Measurements from ENCODE around the gene CFAP77. TPM values are rescaled to one million over a fixed set of nuclear protein-coding genes. Genes with fewer than 3 reads are reported as not detected.
A peak's percentile ranks its signal among the peaks of the same experiment; 100 is the strongest.

CFAP77 gene
- total RNA-seq, 1 experiment from 2014 or later: 1.6 TPM

GRCh38 chr9:132582276-132582785, 172.3 kb downstream of the CFAP77 start, which contains the start of gene BARHL1:
Gene BARHL1 (plus strand): TSS chr9:132582606. CDS start chr9:132582798, 192 bp downstream.
- no peak for DNase-seq
- Histone ChIP-seq H3K4me3 (ENCODE audit: insufficient read depth, low read depth, low read length) (peak within 1 kb of the TSS; percentile 17; the same call in 1 of the 2 replicates), H3K27me3 (ENCODE audit: control insufficient read depth, insufficient read depth, low read length) (peaks cover 99% of the 10 kb centered on the region), H3K36me3 (replicated peaks; ENCODE audit: control insufficient read depth, insufficient read depth, low read length) (no peaks in the 10 kb centered on the region)

- Histone ChIP-seq H3K36me3 (replicated peaks; ENCODE audit: control insufficient read depth, insufficient read depth, low read length) (no peaks in the 10 kb centered on the region), H3K4me3 (ENCODE audit: insufficient read depth, low read depth, low read length) (no peak overlapping the region), H3K27me3 (ENCODE audit: control insufficient read depth, insufficient read depth, low read length) (peaks cover 99% of the 10 kb centered on the region)
- peak; percentile 62 for DNase-seq
These were observed 173.0 kb downstream of the CFAP77 start for GRCh38 chr9:132582786-132583583.

- peaks cover 99% of the 10 kb centered on the region for H3K27me3 ChIP-seq (ENCODE audit: control insufficient read depth, insufficient read depth, low read length)
- no peaks in the 10 kb centered on the region for H3K36me3 ChIP-seq (replicated peaks; ENCODE audit: control insufficient read depth, insufficient read depth, low read length)
- no peak for DNase-seq
- no peak overlapping the region for H3K4me3 ChIP-seq (ENCODE audit: insufficient read depth, low read depth, low read length)
These were observed 173.7 kb downstream of the CFAP77 start for GRCh38 chr9:132583584-132584304.

- Histone ChIP-seq H3K36me3 (replicated peaks; ENCODE audit: control insufficient read depth, insufficient read depth, low read length) (no peaks in the 10 kb centered on the region), H3K4me3 (ENCODE audit: insufficient read depth, low read depth, low read length) (no peak overlapping the region), H3K27me3 (ENCODE audit: control insufficient read depth, insufficient read depth, low read length) (peaks cover 99% of the 10 kb centered on the region)
- DNase-seq: peak; percentile 74
These were observed 174.9 kb downstream of the CFAP77 start for GRCh38 chr9:132584601-132585560.

GRCh38 chr9:132585954-132586829, 176.2 kb downstream of the CFAP77 start:
- peak; percentile 73 for DNase-seq
- Histone ChIP-seq H3K27me3 (ENCODE audit: control insufficient read depth, insufficient read depth, low read length) (peaks cover 98% of the 10 kb centered on the region), H3K36me3 (replicated peaks; ENCODE audit: control insufficient read depth, insufficient read depth, low read length) (no peaks in the 10 kb centered on the region), H3K4me3 (ENCODE audit: insufficient read depth, low read depth, low read length) (no peak overlapping the region)

GRCh38 chr9:132586830-132587591, 177.0 kb downstream of the CFAP77 start:
- Histone ChIP-seq H3K36me3 (replicated peaks; ENCODE audit: control insufficient read depth, insufficient read depth, low read length) (no peaks in the 10 kb centered on the region), H3K4me3 (ENCODE audit: insufficient read depth, low read depth, low read length) (peak overlapping the region; percentile 4; the same call in 1 of the 2 replicates), H3K27me3 (ENCODE audit: control insufficient read depth, insufficient read depth, low read length) (peaks cover 96% of the 10 kb centered on the region)
- DNase-seq: peak; percentile 81

GRCh38 chr9:132587592-132587955, 177.6 kb downstream of the CFAP77 start:
- DNase-seq: no peak

GRCh38 chr9:132588098-132588497, 178.1 kb downstream of the CFAP77 start:
- Histone ChIP-seq H3K4me3 (ENCODE audit: insufficient read depth, low read depth, low read length) (no peak overlapping the region), H3K27me3 (ENCODE audit: control insufficient read depth, insufficient read depth, low read length) (peaks cover 97% of the 10 kb centered on the region), H3K36me3 (replicated peaks; ENCODE audit: control insufficient read depth, insufficient read depth, low read length) (no peaks in the 10 kb centered on the region)
- no peak for DNase-seq

More at GRCh38 chr9:132587592-132587955, 177.6 kb downstream of the CFAP77 start:
- Histone ChIP-seq H3K36me3 (replicated peaks; ENCODE audit: control insufficient read depth, insufficient read depth, low read length) (no peaks in the 10 kb centered on the region), H3K4me3 (ENCODE audit: insufficient read depth, low read depth, low read length) (no peak overlapping the region), H3K27me3 (ENCODE audit: control insufficient read depth, insufficient read depth, low read length) (peaks cover 97% of the 10 kb centered on the region)

GRCh38 chr9:132588501-132589147, 178.6 kb downstream of the CFAP77 start:
- no peak overlapping the region for H3K4me3 ChIP-seq (ENCODE audit: insufficient read depth, low read depth, low read length)
- H3K27me3 ChIP-seq (ENCODE audit: control insufficient read depth, insufficient read depth, low read length): peaks cover 93% of the 10 kb centered on the region
- H3K36me3 ChIP-seq (replicated peaks; ENCODE audit: control insufficient read depth, insufficient read depth, low read length): no peaks in the 10 kb centered on the region
- DNase-seq: peak; percentile 85

- H3K36me3 ChIP-seq (replicated peaks; ENCODE audit: control insufficient read depth, insufficient read depth, low read length): no peaks in the 10 kb centered on the region
- peak overlapping the region; percentile 24 for H3K4me3 ChIP-seq (ENCODE audit: insufficient read depth, low read depth, low read length)
- peaks cover 86% of the 10 kb centered on the region for H3K27me3 ChIP-seq (ENCODE audit: control insufficient read depth, insufficient read depth, low read length)
- peak; percentile 87 for DNase-seq
These were observed 179.4 kb downstream of the CFAP77 start for GRCh38 chr9:132589148-132590036.

GRCh38 chr9:132590037-132590317, 180.0 kb downstream of the CFAP77 start:
- H3K4me3 ChIP-seq (ENCODE audit: insufficient read depth, low read depth, low read length): peak overlapping the region; percentile 28
- DNase-seq: no peak

More at GRCh38 chr9:132590037-132590317, 180.0 kb downstream of the CFAP77 start:
- H3K36me3 ChIP-seq (replicated peaks; ENCODE audit: control insufficient read depth, insufficient read depth, low read length): no peaks in the 10 kb centered on the region
- H3K27me3 ChIP-seq (ENCODE audit: control insufficient read depth, insufficient read depth, low read length): peaks cover 80% of the 10 kb centered on the region
